Osteoblast (primary cell): ENCODE measurements around the gene PITX1. TPM values are rescaled to one million over a fixed set of nuclear protein-coding genes. Genes with fewer than 3 reads are reported as not detected.
"Not testable (repeated sequence)": the region's sequence is repeated elsewhere in the genome, so short reads cannot be mapped to it uniquely, and the experiment has no call there.

Experiments used
- DNase-seq: peaks from one replicate; pipeline ENCODE4 v3.0.0; 2011; ENCODE audit warnings: low spot score, mixed read lengths; ENCODE audit not compliant: insufficient read length; ENCODE audit errors: missing footprints
- H2AFZ ChIP-seq: 2 replicates; pipeline ENCODE4 v1.6.0; 2011; ENCODE audit warnings: mild to moderate bottlenecking, low read length
- H3K27ac ChIP-seq: 2 replicates; pipeline ENCODE4 v1.5.1; 2011; ENCODE audit warnings: mild to moderate bottlenecking, low read depth, low read length, moderate library complexity
- H3K27me3 ChIP-seq: 2 replicates; pipeline ENCODE4 v1.6.0; 2012; ENCODE audit warnings: mild to moderate bottlenecking, control low read depth, inconsistent platforms, low read length, moderate library complexity; ENCODE audit not compliant: insufficient read depth
- H3K36me3 ChIP-seq: 2 replicates; pipeline ENCODE4 v1.5.1; 2011; ENCODE audit warnings: mild to moderate bottlenecking, low read length, control low read depth, moderate library complexity; ENCODE audit not compliant: insufficient read depth
- H3K4me1 ChIP-seq: 2 replicates; pipeline ENCODE4 v1.5.1; 2011; ENCODE audit warnings: mild to moderate bottlenecking, low read length, control low read depth, moderate library complexity; ENCODE audit not compliant: insufficient read depth
- H3K4me2 ChIP-seq: 2 replicates; pipeline ENCODE4 v1.6.0; 2011; ENCODE audit warnings: mild to moderate bottlenecking, low read length; ENCODE audit not compliant: insufficient read depth
- H3K4me3 ChIP-seq: fragments of 200-600 bp; sonication (generic); 3 replicates; pipeline ENCODE4 v1.5.1; 2012; ENCODE audit warnings: mild to moderate bottlenecking, low read length, inconsistent platforms; ENCODE audit not compliant: insufficient read depth
- H3K79me2 ChIP-seq: 2 replicates; pipeline ENCODE4 v1.6.0; 2012; ENCODE audit warnings: mild to moderate bottlenecking, low read length, control low read depth, inconsistent platforms; ENCODE audit not compliant: insufficient read depth
- H3K9me3 ChIP-seq: 2 replicates; pipeline ENCODE4 v1.5.1; 2011; ENCODE audit warnings: low read depth, low read length, control low read depth
- H4K20me1 ChIP-seq: 2 replicates; pipeline ENCODE4 v1.6.0; 2012; ENCODE audit warnings: mild to moderate bottlenecking, low read length, control low read depth; ENCODE audit not compliant: insufficient read depth
- total RNA-seq: library from RNA; depleted of rRNA; stranded (reverse); fragments of >200 nt; gene quantifications from 2 replicates; pipeline ENCODE4 v1.2.3, GENCODE V29; 2012
- TF ChIP-seq, protein P1 (sequence below): IDR thresholded peaks from 2 replicates; pipeline ENCODE4 v1.5.1; 2011; ENCODE audit warnings: mild to moderate bottlenecking, low read depth, low read length, moderate library complexity; ENCODE audit errors: extremely low read depth

The PITX1 gene
- total RNA-seq, 1 donor: 9.8 TPM

DNA sequence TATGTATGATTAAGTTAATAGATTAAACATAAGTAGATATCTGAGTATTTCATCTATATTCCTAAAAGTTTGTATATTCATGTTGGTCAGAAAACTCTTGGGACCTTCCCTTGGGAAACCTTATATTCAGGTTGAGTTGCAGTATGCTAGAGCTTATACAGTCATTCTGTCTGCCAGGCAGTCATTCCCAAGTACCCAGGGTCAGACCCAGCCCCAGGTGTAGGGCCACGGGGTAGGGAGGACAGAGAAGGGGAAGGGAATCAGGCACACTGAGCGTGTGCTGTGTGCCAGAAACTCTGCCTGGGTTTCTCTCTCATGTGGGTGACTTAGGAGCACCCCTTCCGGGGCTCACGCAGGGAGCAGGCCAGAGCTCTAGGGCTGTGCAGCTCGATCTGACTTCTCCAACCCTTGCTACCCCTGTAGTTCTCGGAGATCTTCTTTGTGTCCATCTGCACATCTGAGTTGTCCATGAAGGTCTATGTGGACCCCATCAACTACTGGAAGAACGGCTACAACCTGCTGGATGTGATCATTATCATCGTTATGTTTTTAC is 38.1 kb downstream of the PITX1 start:
- no peaks in the 10 kb centered on the region for H3K79me2 ChIP-seq
- H3K27ac ChIP-seq: no peak overlapping the region
- H3K4me1 ChIP-seq: no peaks in the 10 kb centered on the region
- H3K4me2 ChIP-seq: no peak overlapping the region
- no peak overlapping the region for H3K4me3 ChIP-seq
- H2AFZ ChIP-seq: no peak overlapping the region
- no peaks in the 10 kb centered on the region for H3K9me3 ChIP-seq
- TF ChIP-seq, protein P1, sequence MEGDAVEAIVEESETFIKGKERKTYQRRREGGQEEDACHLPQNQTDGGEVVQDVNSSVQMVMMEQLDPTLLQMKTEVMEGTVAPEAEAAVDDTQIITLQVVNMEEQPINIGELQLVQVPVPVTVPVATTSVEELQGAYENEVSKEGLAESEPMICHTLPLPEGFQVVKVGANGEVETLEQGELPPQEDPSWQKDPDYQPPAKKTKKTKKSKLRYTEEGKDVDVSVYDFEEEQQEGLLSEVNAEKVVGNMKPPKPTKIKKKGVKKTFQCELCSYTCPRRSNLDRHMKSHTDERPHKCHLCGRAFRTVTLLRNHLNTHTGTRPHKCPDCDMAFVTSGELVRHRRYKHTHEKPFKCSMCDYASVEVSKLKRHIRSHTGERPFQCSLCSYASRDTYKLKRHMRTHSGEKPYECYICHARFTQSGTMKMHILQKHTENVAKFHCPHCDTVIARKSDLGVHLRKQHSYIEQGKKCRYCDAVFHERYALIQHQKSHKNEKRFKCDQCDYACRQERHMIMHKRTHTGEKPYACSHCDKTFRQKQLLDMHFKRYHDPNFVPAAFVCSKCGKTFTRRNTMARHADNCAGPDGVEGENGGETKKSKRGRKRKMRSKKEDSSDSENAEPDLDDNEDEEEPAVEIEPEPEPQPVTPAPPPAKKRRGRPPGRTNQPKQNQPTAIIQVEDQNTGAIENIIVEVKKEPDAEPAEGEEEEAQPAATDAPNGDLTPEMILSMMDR: no peak
- H3K36me3 ChIP-seq: no peaks in the 10 kb centered on the region
- H4K20me1 ChIP-seq: no peaks in the 10 kb centered on the region
- H3K27me3 ChIP-seq: no peaks in the 10 kb centered on the region
- peak; percentile 18 for DNase-seq

DNA sequence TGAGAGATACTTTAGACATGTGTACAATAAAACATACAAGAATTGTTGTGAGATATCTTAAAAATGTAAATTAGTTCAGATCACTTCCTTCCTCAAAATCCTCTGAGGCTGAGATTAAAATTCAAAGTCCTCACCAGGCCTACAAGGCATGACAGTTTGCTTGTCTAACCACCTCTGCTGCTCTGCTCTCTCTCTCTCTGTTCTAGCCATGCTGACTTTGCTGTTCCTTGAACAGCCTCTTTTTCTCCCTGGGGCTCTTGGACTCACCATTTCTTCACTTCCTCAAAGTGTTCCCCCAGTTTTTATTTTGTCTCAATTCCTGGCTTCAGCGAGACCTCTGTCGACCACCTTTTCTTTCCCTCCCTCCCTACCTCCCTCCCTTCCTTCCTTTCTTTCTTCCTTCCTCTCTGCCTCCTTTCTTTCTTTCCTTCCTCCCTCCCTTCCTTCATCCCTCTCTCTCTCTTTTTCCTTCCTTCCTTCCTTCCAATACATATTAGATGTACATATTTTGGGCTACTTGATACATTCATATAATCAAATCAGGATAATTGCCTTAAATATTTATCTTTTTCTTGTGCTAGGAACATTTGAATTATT is 39.4 kb downstream of the PITX1 start:
- Histone ChIP-seq H3K9me3 (no peaks in the 10 kb centered on the region), H3K4me2 (no peak overlapping the region), H3K27me3 (no peaks in the 10 kb centered on the region), H2AFZ (no peak overlapping the region), H3K79me2 (no peaks in the 10 kb centered on the region), H3K4me1 (no peaks in the 10 kb centered on the region), H4K20me1 (no peaks in the 10 kb centered on the region), H3K27ac (no peak overlapping the region), H3K36me3 (no peaks in the 10 kb centered on the region), H3K4me3 (no peak overlapping the region)
- TF ChIP-seq, protein P1: no peak
- no peak for DNase-seq

DNA sequence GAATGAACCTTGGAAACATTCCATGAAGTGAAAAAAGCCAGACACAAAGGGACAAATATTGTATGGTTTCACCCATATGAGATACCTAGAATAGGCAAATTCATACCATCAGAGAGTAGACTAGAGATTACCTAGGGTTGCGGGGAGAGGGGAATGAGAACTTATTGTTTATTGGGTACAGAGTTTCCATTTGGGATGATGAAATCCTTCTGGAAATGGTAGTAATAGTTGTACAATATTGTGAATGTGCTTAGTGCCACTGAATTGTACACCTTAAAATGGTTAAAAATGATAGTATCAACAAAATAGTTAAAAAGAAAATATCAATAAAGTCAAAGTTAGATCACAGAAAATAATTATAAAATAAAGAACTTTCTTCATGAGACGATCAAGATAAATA is 40.9 kb downstream of the PITX1 start:
- TF ChIP-seq, protein P1: no peak
- Histone ChIP-seq H2AFZ (no peak overlapping the region), H3K4me3 (no peak overlapping the region), H3K4me2 (no peak overlapping the region), H4K20me1 (no peaks in the 10 kb centered on the region), H3K79me2 (no peaks in the 10 kb centered on the region), H3K27ac (no peak overlapping the region), H3K4me1 (no peaks in the 10 kb centered on the region), H3K27me3 (no peaks in the 10 kb centered on the region), H3K36me3 (no peaks in the 10 kb centered on the region), H3K9me3 (no peaks in the 10 kb centered on the region)
- no peak for DNase-seq

DNA sequence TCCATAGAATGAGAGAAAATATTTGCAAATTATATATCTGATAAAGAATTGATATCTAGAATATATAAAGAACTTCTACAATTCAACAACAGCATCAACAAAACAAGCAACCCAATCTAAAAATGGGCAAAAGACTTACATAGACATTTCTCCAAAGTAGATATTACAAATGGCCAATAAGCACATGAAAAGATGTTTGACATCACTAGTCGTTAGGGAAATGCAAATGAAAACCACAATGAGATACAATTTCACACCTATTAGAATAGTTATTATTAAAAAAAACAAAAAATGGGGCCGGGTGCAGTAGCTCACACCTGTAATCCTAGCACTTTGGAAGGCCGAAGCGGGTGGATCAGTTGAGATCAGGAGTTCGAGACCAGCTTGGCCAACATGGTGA is 41.9 kb downstream of the PITX1 start:
- H3K4me2 ChIP-seq: no peak overlapping the region
- DNase-seq: no peak
- H3K27ac ChIP-seq: no peak overlapping the region
- H3K79me2 ChIP-seq: no peaks in the 10 kb centered on the region
- H3K36me3 ChIP-seq: no peaks in the 10 kb centered on the region
- H3K27me3 ChIP-seq: no peaks in the 10 kb centered on the region
- no peaks in the 10 kb centered on the region for H3K9me3 ChIP-seq
- no peaks in the 10 kb centered on the region for H3K4me1 ChIP-seq
- TF ChIP-seq, protein P1: no peak
- no peak overlapping the region for H2AFZ ChIP-seq
- no peak overlapping the region for H3K4me3 ChIP-seq
- H4K20me1 ChIP-seq: no peaks in the 10 kb centered on the region

DNA sequence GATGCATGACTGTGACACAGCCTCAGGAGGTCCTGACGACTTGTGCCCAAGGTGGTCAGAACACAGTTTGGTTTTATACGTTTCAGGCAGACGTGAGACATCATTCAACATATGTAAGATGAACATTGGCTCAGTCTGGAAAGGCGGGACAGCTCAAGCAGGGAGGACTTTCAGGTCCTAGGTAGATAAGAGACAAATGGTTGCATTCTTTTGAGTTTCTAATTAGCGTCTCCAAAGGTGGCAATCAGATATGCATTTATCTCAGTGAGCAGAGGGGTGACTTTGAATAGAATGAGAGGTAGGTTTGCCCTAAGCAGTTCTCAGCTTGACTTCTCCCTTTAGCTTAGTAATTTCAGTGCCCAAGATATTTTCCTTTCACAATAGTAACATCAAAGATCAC is 43.8 kb downstream of the PITX1 start:
- not testable (repeated sequence) for H3K4me3 ChIP-seq, H4K20me1 ChIP-seq, H3K9me3 ChIP-seq, H3K4me2 ChIP-seq, H3K36me3 ChIP-seq, H3K27me3 ChIP-seq, H3K79me2 ChIP-seq, H3K27ac ChIP-seq, DNase-seq, H2AFZ ChIP-seq, H3K4me1 ChIP-seq
